ENCODE results near the gene EEF1AKMT1. TPM values are rescaled to one million over a fixed set of nuclear protein-coding genes. Genes with fewer than 3 reads are reported as not detected.

Gene EEF1AKMT1
- total RNA-seq, 2 experiments from 2014 or later: 1.9 to 2.5 TPM

DNA sequence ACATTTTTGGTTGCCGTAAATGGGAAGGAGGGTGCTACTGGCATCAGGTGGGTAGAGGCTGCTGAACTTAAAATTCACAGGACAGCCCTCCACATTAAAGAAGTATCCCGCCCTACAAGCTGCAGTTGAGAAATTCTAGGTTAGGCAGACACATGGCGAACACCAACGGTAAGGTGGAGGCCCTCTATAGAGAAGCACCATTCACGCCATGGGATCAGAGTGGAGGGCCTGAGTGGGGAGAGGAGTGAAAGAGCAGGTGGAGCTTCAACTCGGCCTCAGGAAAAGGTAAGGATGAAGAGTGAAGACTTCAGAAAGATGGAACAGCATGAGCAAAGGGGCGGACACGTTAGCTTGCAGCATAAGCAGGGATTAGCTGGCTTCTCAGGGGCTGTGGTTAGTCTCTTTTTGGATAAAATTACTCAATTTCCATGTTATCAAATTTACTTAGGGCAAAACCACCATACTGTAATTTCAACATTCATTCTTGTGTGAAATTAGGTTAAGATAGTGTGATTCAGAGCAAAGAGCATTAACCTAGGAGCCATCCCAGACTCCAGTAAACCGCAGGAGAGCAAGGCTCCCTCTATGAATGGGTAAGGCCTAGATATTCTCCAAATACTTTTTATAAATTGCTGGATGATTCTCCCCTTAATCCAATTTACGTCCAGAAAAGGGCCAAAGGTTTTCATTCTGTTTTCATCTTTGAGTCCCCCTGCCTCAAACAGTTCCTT, 1.2 kb downstream of the EEF1AKMT1 start:
- Histone ChIP-seq H3K4me1 (ENCODE audit: insufficient read depth, low read length) (peaks cover 31% of the 10 kb centered on the region), H3K27ac (ENCODE audit: low read depth in 1 of 2, low read length in 2 of 2) (peak overlapping the region; percentile 90 to 92), H3K9me3 (ENCODE audit: control insufficient read depth in 1 of 2, insufficient read depth in 1 of 2, low read length in 2 of 2) (peaks cover 0 to under 1% of the 10 kb centered on the region in 2 experiments), H3K4me3 (ENCODE audit: low read length) (peak overlapping the region; percentile 75), H3K27me3 (ENCODE audit: control insufficient read depth in 1 of 2, insufficient read depth in 2 of 2, low read length in 2 of 2) (no peaks in the 10 kb centered on the region), H3K36me3 (ENCODE audit: insufficient read depth, low read length) (peaks cover 9% of the 10 kb centered on the region)
- H3K9me3 Mint-ChIP-seq: peaks cover 5% of the 10 kb centered on the region
- ChIA-PET CTCF (interaction anchor here (1.2 to 2.8 kb wide), 2 partner anchors 56 to 69 kb away, joined by 3 to 7 read pairs; partner anchors contain the start of gene IL17D), POLR2A (interaction anchor here (0.6 to 2.5 kb wide), 18 partner anchors 10 to 1439 kb away, joined by 3 to 18 read pairs (median 4); partner anchors contain the start of genes IL17D, MICU2, MRPL57 and XPO4)
- DNase-seq (peak in 2 of 14 experiments; percentile 11 to 18), ATAC-seq (ENCODE audit: poor library complexity) (peak; percentile 1)
- intact Hi-C loops (cut with DNase I, micrococcal nuclease): loop anchor here (2.0 to 10.0 kb wide), 8 partner anchors 60 to 1138 kb away; partner anchors contain the start of genes CRYL1 (in 2 of the 2), MPHOSPH8 (in 1 of the 2), MRPL57 (in 1 of the 2) and SKA3 (in 1 of the 2)
- H3K36me3 Mint-ChIP-seq (ENCODE audit: low read depth): peaks cover 45% of the 10 kb centered on the region
- peak overlapping the region; percentile 98 for H3K4me3 Mint-ChIP-seq
- TF ChIP-seq, protein P1, sequence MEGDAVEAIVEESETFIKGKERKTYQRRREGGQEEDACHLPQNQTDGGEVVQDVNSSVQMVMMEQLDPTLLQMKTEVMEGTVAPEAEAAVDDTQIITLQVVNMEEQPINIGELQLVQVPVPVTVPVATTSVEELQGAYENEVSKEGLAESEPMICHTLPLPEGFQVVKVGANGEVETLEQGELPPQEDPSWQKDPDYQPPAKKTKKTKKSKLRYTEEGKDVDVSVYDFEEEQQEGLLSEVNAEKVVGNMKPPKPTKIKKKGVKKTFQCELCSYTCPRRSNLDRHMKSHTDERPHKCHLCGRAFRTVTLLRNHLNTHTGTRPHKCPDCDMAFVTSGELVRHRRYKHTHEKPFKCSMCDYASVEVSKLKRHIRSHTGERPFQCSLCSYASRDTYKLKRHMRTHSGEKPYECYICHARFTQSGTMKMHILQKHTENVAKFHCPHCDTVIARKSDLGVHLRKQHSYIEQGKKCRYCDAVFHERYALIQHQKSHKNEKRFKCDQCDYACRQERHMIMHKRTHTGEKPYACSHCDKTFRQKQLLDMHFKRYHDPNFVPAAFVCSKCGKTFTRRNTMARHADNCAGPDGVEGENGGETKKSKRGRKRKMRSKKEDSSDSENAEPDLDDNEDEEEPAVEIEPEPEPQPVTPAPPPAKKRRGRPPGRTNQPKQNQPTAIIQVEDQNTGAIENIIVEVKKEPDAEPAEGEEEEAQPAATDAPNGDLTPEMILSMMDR (IDR thresholded peaks at IDR 0.05): no peak
- peaks cover 40% of the 10 kb centered on the region for H3K4me1 Mint-ChIP-seq (ENCODE audit: low read depth)
- H3K27me3 Mint-ChIP-seq: no peaks in the 10 kb centered on the region
- H3K27ac Mint-ChIP-seq: peak overlapping the region; percentile 98

DNA sequence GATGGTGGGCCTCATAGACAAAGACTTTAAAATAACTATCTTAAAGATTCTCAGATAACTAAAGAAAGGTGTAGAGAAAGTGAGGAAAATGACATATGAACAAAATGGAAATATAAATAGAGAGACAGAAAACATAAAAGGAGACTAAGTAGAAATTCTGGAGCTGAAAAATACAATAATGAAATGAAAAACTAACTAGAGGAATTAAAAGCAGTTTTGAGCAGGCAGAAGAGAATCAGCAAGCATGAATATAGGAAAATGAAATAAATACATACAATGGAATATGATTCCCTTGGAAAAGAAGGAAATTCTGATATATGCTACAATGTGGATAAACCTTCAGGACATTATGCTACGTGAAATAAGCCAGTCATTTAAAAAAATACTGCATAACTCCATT, 3.9 kb downstream of the EEF1AKMT1 start:
- H3K36me3 Mint-ChIP-seq (ENCODE audit: low read depth): peaks cover 49% of the 10 kb centered on the region
- peak overlapping the region; percentile 64 for H3K4me3 Mint-ChIP-seq
- no peak overlapping the region for H3K27ac ChIP-seq (ENCODE audit: low read depth in 1 of 2, low read length in 2 of 2)
- H3K27me3 Mint-ChIP-seq: no peaks in the 10 kb centered on the region
- TF ChIP-seq, protein P1 (IDR thresholded peaks at IDR 0.05): no peak
- no peak overlapping the region for H3K4me3 ChIP-seq (ENCODE audit: low read length)
- peak overlapping the region; percentile 71 for H3K27ac Mint-ChIP-seq
- ChIA-PET CTCF (no interaction called here), POLR2A (interaction anchor here (0.7 kb wide), 1 partner anchor 66 kb away, joined by 3 read pairs; no protein-coding TSS in a partner anchor)
- ATAC-seq (ENCODE audit: poor library complexity) (no peak), DNase-seq (no peak)
- H3K27me3 ChIP-seq (ENCODE audit: control insufficient read depth in 1 of 2, insufficient read depth in 2 of 2, low read length in 2 of 2): no peaks in the 10 kb centered on the region
- intact Hi-C loops (cut with DNase I, micrococcal nuclease): loop anchor here (2.0 to 10.0 kb wide), 7 partner anchors 65 to 1135 kb away; partner anchors contain the start of genes CRYL1 (in 2 of the 2), MPHOSPH8 (in 1 of the 2), MRPL57 (in 1 of the 2) and SKA3 (in 1 of the 2)
- H3K9me3 Mint-ChIP-seq: peaks cover 9% of the 10 kb centered on the region
- H3K4me1 ChIP-seq (ENCODE audit: insufficient read depth, low read length): peaks cover 31% of the 10 kb centered on the region
- H3K36me3 ChIP-seq (ENCODE audit: insufficient read depth, low read length): peaks cover 9% of the 10 kb centered on the region
- H3K4me1 Mint-ChIP-seq (ENCODE audit: low read depth): peaks cover 39% of the 10 kb centered on the region
- H3K9me3 ChIP-seq (ENCODE audit: control insufficient read depth in 1 of 2, insufficient read depth in 1 of 2, low read length in 2 of 2): peaks cover 5 to 10% of the 10 kb centered on the region in 2 experiments

DNA sequence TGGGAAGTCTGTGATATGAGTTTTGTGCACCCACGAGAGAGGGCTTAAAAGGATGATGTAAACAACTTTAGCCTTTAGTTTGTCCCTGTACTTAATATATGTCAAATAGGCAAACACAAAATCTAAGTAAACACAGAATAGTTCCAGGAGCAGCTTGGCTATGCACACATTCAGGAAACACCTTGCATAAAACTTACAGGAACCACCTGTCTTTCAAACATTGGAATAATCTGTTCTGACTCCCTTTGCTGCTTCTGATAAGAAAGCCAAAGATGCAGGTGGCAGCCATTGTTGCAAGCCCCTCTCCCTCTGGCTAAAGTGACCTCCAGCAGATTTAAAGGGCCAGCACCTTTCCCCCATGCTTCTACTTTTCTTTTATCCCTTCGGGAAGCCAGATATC, 4.7 kb downstream of the EEF1AKMT1 start:
- CTCF ChIA-PET: interaction anchor here (1.3 kb wide), 1 partner anchor 10 kb away, joined by 4 read pairs; no protein-coding TSS in a partner anchor
- H3K4me3 ChIP-seq (ENCODE audit: low read length): no peak overlapping the region
- H3K27me3 ChIP-seq (ENCODE audit: control insufficient read depth in 1 of 2, insufficient read depth in 2 of 2, low read length in 2 of 2): no peaks in the 10 kb centered on the region
- H3K9me3 Mint-ChIP-seq: peaks cover 9% of the 10 kb centered on the region
- no peak overlapping the region for H3K4me3 Mint-ChIP-seq
- H3K27ac Mint-ChIP-seq: peak overlapping the region; percentile 71
- H3K4me1 Mint-ChIP-seq (ENCODE audit: low read depth): peaks cover 34% of the 10 kb centered on the region
- intact Hi-C loops (cut with DNase I, micrococcal nuclease): no loop called here
- peaks cover 9% of the 10 kb centered on the region for H3K36me3 ChIP-seq (ENCODE audit: insufficient read depth, low read length)
- H3K9me3 ChIP-seq (ENCODE audit: control insufficient read depth in 1 of 2, insufficient read depth in 1 of 2, low read length in 2 of 2): peaks cover 5 to 10% of the 10 kb centered on the region in 2 experiments
- DNase-seq: no peak
- peaks cover 49% of the 10 kb centered on the region for H3K36me3 Mint-ChIP-seq (ENCODE audit: low read depth)
- H3K4me1 ChIP-seq (ENCODE audit: insufficient read depth, low read length): peaks cover 27% of the 10 kb centered on the region
- ATAC-seq (ENCODE audit: poor library complexity): no peak
- no peak overlapping the region for H3K27ac ChIP-seq (ENCODE audit: low read depth in 1 of 2, low read length in 2 of 2)
- no peaks in the 10 kb centered on the region for H3K27me3 Mint-ChIP-seq
- POLR2A ChIA-PET: no interaction called here
- TF ChIP-seq, protein P1 (IDR thresholded peaks at IDR 0.05): no peak
